SH-SY5Y (cell line): Measurements from ENCODE around the gene SLC12A5.

ENCODE experiments used
- GATA2 ChIP-seq: IDR thresholded peaks from 2 replicates; pipeline ENCODE4 v1.6.1; 2011; ENCODE audit warnings: mild to moderate bottlenecking, low read depth, low read length
- GATA3 ChIP-seq: IDR thresholded peaks from 2 replicates; pipeline ENCODE4 v1.6.1; 2011; ENCODE audit warnings: low read depth, mild to moderate bottlenecking, low read length, moderate library complexity

DNA sequence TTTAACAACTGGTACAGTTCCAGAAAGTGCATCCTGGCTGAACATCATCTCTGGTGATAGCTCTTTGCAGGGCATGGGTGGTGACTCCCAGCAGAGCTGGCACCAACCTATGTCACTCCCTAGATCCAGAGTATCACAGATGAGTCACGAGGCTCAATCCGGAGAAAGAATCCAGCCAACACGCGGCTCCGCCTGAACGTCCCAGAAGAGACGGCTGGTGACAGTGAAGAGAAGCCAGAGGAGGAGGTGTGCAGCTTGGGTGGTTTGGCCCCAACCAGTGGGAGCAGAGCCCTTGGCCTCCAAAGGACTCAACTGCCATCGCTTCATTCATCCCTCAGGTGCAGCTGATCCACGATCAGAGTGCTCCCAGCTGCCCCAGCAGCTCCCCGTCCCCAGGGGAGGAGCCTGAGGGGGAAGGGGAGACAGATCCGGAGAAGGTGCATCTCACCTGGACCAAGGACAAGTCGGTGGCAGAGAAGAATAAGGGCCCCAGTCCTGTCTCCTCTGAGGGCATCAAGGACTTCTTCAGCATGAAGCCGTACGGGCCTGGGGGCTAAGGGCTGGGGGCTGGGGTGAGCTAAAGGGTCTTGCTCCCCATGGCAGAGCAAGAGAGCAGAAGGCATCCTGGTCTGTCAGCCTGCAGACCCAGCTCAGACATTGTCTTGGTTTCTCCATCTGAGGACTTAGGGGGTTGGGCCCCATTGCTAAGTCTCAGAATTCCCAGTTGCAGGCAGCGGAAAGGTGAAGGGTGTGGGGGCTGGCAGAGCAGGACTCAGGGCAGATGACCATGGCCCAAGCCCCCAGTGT, 27.2 kb downstream of the SLC12A5 start:
- no peak for TF ChIP-seq GATA2
- no peak for TF ChIP-seq GATA3
